K562 (cell line): ENCODE measurements around the gene STARD8. TPM values are rescaled to one million over a fixed set of nuclear protein-coding genes. Genes with fewer than 3 reads are reported as not detected.

Source experiments
- polyA plus RNA-seq, 8 experiments: library from polyadenylated mRNA; depleted of rRNA in 4 of 8; stranded (reverse) in 5 of 8; unstranded in 3 of 8; fragments of >200 nt; fragmentation: Nextera tagmentation in 2 of 8; fragmentation: Illumina TruSeq in 1 of 8; extraction: Ambion mirVana in 2 of 8; extraction: Trizol in 1 of 8; gene quantifications; 2 replicates each; pipeline versions ENCODE4 v1.2.1 to v1.2.3, GENCODE V29; 2011 to 2014; ENCODE audit warnings: inconsistent platforms in 1 of 8, missing spikeins in 1 of 8
- small RNA-seq: library from RNA; depleted of rRNA; stranded (forward); fragments of <200 nt; gene quantifications from one replicate; pipeline ENCODE3, GENCODE V24; 2014
- total RNA-seq, 7 experiments: library from RNA; depleted of rRNA in 6 of 7; stranded (reverse); fragments of >200 nt in 6 of 7; fragmentation: Illumina TruSeq in 2 of 7; extraction: Trizol in 2 of 7; gene quantifications; 2 replicates each; pipeline versions ENCODE4 v1.2.1 to v1.2.3, GENCODE V29; 2011 to 2021; ENCODE audit warnings: low replicate concordance in 1 of 7

Gene STARD8
- total and polyA plus RNA-seq, 9 of the 15 experiments (the other 6 are each of a cell fraction or from before 2014, with no cell fraction given) = 1.6 to 35.0 (median 15.9) TPM

Small RNA genes within 50 kb of the gene (small RNA-seq; reads per million reads assigned to genes)
- gene COX6CP12 = not detected

Other genes with a start within 250 kb of the STARD8 start
- 1.00 and 1.1 TPM in 2 replicates for gene OPHN1, start 214.2 kb upstream of the STARD8 start, total RNA-seq (2014; rRNA removed)
- gene OPHN1, start 214.2 kb upstream of the STARD8 start, total RNA-seq (2014; rRNA removed; fragmentation: Illumina TruSeq; extraction: Trizol) = 1.1 and 1.2 TPM in 2 replicates
- 1.6 and 1.8 TPM in 2 replicates for gene OPHN1, start 214.2 kb upstream of the STARD8 start, total RNA-seq (2015; rRNA removed; fragmentation: Illumina TruSeq; extraction: Trizol)
- 1.4 and 1.8 TPM in 2 replicates for gene OPHN1, start 214.2 kb upstream of the STARD8 start, total RNA-seq (2021)
- 0.96 and 1.0 TPM in 2 replicates for gene OPHN1, start 214.2 kb upstream of the STARD8 start, polyA plus RNA-seq (2011; rRNA removed)
- gene OPHN1, start 214.2 kb upstream of the STARD8 start, polyA plus RNA-seq (2014; fragmentation: Illumina TruSeq; extraction: Trizol) = 1.3 and 1.6 TPM in 2 replicates
- under 1 TPM; 0.28 to 0.42 TPM for gene OPHN1, start 214.2 kb upstream of the STARD8 start, polyA plus RNA-seq (2014; fragmentation: Nextera tagmentation; extraction: Ambion mirVana)
- 0.49 and 0.85 TPM in 2 replicates for gene OPHN1, start 214.2 kb upstream of the STARD8 start, polyA plus RNA-seq (2014; rRNA removed)
- 7.7 and 10.7 TPM in 2 replicates for gene YIPF6, start 148.6 kb upstream of the STARD8 start, total RNA-seq (2014; rRNA removed)
- 25.8 and 30.3 TPM in 2 replicates for gene YIPF6, start 148.6 kb upstream of the STARD8 start, total RNA-seq (2014; rRNA removed; fragmentation: Illumina TruSeq; extraction: Trizol)
- 12.0 and 14.1 TPM in 2 replicates for gene YIPF6, start 148.6 kb upstream of the STARD8 start, total RNA-seq (2015; rRNA removed; fragmentation: Illumina TruSeq; extraction: Trizol)
- gene YIPF6, start 148.6 kb upstream of the STARD8 start, total RNA-seq (2021) = 22.4 and 26.5 TPM in 2 replicates
- gene YIPF6, start 148.6 kb upstream of the STARD8 start, polyA plus RNA-seq (2011; rRNA removed) = 29.1 and 32.1 TPM in 2 replicates
- 14.3 and 15.6 TPM in 2 replicates for gene YIPF6, start 148.6 kb upstream of the STARD8 start, polyA plus RNA-seq (2014; fragmentation: Illumina TruSeq; extraction: Trizol)
- gene YIPF6, start 148.6 kb upstream of the STARD8 start, polyA plus RNA-seq (2014; fragmentation: Nextera tagmentation; extraction: Ambion mirVana) = 10 to 100 TPM; 31.3 to 44.2 TPM
- gene YIPF6, start 148.6 kb upstream of the STARD8 start, polyA plus RNA-seq (2014; rRNA removed) = 10.3 and 12.8 TPM in 2 replicates
- 1.9 and 2.2 TPM in 2 replicates for gene EFNB1, start 181.4 kb downstream of the STARD8 start, total RNA-seq (2014; rRNA removed)
- 0.41 and 0.51 TPM in 2 replicates for gene EFNB1, start 181.4 kb downstream of the STARD8 start, total RNA-seq (2014; rRNA removed; fragmentation: Illumina TruSeq; extraction: Trizol)
- 0.75 and 0.91 TPM in 2 replicates for gene EFNB1, start 181.4 kb downstream of the STARD8 start, total RNA-seq (2015; rRNA removed; fragmentation: Illumina TruSeq; extraction: Trizol)
- 2.1 TPM in 2 replicates for gene EFNB1, start 181.4 kb downstream of the STARD8 start, total RNA-seq (2021)
- 1.1 and 1.5 TPM in 2 replicates for gene EFNB1, start 181.4 kb downstream of the STARD8 start, polyA plus RNA-seq (2011; rRNA removed)
- 0.88 and 1.3 TPM in 2 replicates for gene EFNB1, start 181.4 kb downstream of the STARD8 start, polyA plus RNA-seq (2014; fragmentation: Illumina TruSeq; extraction: Trizol)
- gene EFNB1, start 181.4 kb downstream of the STARD8 start, polyA plus RNA-seq (2014; fragmentation: Nextera tagmentation; extraction: Ambion mirVana) = under 1 TPM in 1 of 2 experiments, not detected in 1; 0.01 TPM
- 1.5 and 1.6 TPM in 2 replicates for gene EFNB1, start 181.4 kb downstream of the STARD8 start, polyA plus RNA-seq (2014; rRNA removed)